Measurements from ENCODE around the gene PML. TPM values are rescaled to one million over a fixed set of nuclear protein-coding genes. Genes with fewer than 3 reads are reported as not detected.

PML gene
- total and polyA plus RNA-seq, 2 of the 4 experiments (the other 2 are of a cell fraction), result 8.8 to 22.6 TPM

DNA sequence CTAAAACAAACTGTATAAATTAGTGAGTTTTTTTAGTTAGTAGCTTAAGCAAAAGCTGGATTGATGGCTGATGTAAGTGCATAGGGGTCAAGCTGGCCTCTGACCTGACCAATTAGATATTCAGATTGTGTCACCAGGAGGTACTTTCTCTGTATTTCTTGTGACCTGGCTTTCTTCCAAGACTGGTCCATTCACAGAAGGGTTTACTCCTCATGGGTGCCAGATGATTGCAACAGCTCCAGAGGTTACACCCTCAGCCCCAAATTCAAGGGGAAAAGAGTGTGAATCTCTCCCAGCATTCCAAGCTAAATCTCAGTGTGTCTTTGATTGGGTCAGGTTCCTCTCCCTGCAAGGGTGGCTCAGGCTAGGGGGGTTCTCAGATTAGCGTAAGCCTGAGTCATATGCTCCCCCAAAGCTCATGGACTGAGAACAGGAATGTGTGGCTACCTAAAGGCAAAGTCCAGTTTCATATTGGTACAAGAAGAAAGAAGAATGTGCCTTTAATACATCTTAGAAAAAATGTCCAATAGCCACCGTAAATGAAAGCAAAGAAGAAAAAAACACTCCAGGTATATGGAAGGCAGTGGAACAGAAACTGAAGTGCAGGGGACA, 16.5 kb downstream of the PML start:
- dilution Hi-C loops (cut with HindIII; ENCODE audit: low sequenced_read_pairs, unreplicated experiment) (no loop called here), intact Hi-C loops (cut with micrococcal nuclease) (loop anchor here (1.0 kb wide), 1 partner anchor 33 kb away; no protein-coding TSS in a partner anchor), in situ Hi-C loops (cut with MboI; ENCODE audit: low sequenced_read_pairs) (no loop called here)
- H3K4me1 ChIP-seq (ENCODE audit: control insufficient read depth, insufficient read depth, low read length), result peaks cover 9% of the 10 kb centered on the region
- peak overlapping the region in 1 of 2 experiments; percentile 9; a peak in 1 of 4 replicates for H4K8ac ChIP-seq (ENCODE audit: low read depth in 2 of 2, low read length in 2 of 2)
- DNase-seq, result no peak
- H4K20me1 ChIP-seq (ENCODE audit: insufficient read depth, low read length), result peaks cover 50% of the 10 kb centered on the region
- TF ChIP-seq SMC3 (IDR thresholded peaks at IDR 0.05; ENCODE audit: low read depth, low read length) (no peak), CEBPB (IDR thresholded peaks at IDR 0.05; ENCODE audit: low read depth, low read length) (peak; percentile 33; the same call in 1 of the 2 replicates)
- peaks cover 41 to 88% of the 10 kb centered on the region in 2 experiments for H3K79me1 ChIP-seq (ENCODE audit: low read depth in 1 of 2, low read length in 2 of 2)
- no peak overlapping the region for H4K91ac ChIP-seq (ENCODE audit: insufficient read depth, low read depth, low read length)
- no peak overlapping the region for H3K56ac ChIP-seq (ENCODE audit: extremely low read depth, insufficient read depth, low read length)
- H2BK20ac ChIP-seq (ENCODE audit: low read depth, low read length), result no peak overlapping the region
- H3K18ac ChIP-seq (ENCODE audit: low read depth, low read length), result no peak overlapping the region; the same call in 1 of the 2 replicates
- peak overlapping the region; percentile 58 for H3K4me2 ChIP-seq (ENCODE audit: low read depth, low read length)
- H3K36me3 ChIP-seq (ENCODE audit: control insufficient read depth, insufficient read depth, low read length), result peaks cover 11% of the 10 kb centered on the region
- H3K27me3 ChIP-seq (ENCODE audit: control insufficient read depth, insufficient read depth, low read length), result no peaks in the 10 kb centered on the region
- peak; percentile 61 for ATAC-seq (ENCODE audit: low read depth)
- peak overlapping the region; percentile 0; the same call in 1 of the 2 replicates for H2AK5ac ChIP-seq (ENCODE audit: low read depth, low read length)
- peaks cover 28% of the 10 kb centered on the region for H3K9me1 ChIP-seq (ENCODE audit: insufficient read depth, low read length)
- no peak overlapping the region for H4K5ac ChIP-seq (ENCODE audit: low read depth, low read length)
- no peak overlapping the region for H2AFZ ChIP-seq (replicated peaks; ENCODE audit: low read length, poor library complexity)
- H2AK9ac ChIP-seq (replicated peaks; ENCODE audit: low read depth, low read length, poor library complexity), result peak overlapping the region; percentile 57
- H3K23ac ChIP-seq (ENCODE audit: low read depth, low read length), result peak overlapping the region; percentile 52; the same call in 1 of the 2 replicates
- H2BK5ac ChIP-seq (ENCODE audit: low read depth, low read length, poor library complexity, severe bottlenecking), result peak overlapping the region; percentile 30
- ChIA-PET POLR2A (ENCODE audit: unreplicated experiment) (no interaction called here), CTCF (interaction anchor here (1.0 to 1.5 kb wide), 3 partner anchors 10 to 21 kb away, joined by 3 to 4 read pairs (median 3); no protein-coding TSS in a partner anchor)
- H3K27ac ChIP-seq (ENCODE audit: insufficient read depth, low read length), result peak overlapping the region; percentile 59; the same call in 1 of the 2 replicates
- peak overlapping the region; percentile 28; the same call in 1 of the 2 replicates for H3K14ac ChIP-seq (replicated peaks; ENCODE audit: low read depth, low read length)
- no peak overlapping the region for H3K9ac ChIP-seq (ENCODE audit: low read depth, low read length)
- no TSS peak for BruUV-seq (replicated peaks)
- H2BK15ac ChIP-seq (ENCODE audit: low read depth, low read length), result no peak overlapping the region
- H3K4ac ChIP-seq (ENCODE audit: low read depth, low read length), result peak overlapping the region; percentile 50
- no CpG with 5 or more reads among the region's 2 CpGs for WGBS, 2 experiments (ENCODE audit: extremely low coverage in 2 of 2, insufficient read length in 1 of 2)
- H3K9me3 ChIP-seq (ENCODE audit: control insufficient read depth, insufficient read depth, low read length), result no peaks in the 10 kb centered on the region
- no peak overlapping the region for H3K4me3 ChIP-seq (ENCODE audit: insufficient read depth, low read depth, low read length)
- H2BK120ac ChIP-seq (ENCODE audit: low read depth, low read length), result no peak overlapping the region

Measured in IMR-90 (cell line).